NCI-H1105 treated with DMSO at 0.1 percent for 48 hours (cell line): ENCODE measurements around the gene CPT1C.

Experiments
- DNase-seq: peaks from one replicate; lab custom pipeline; 2025; lab: John Stamatoyannopoulos, UW

Gene CPT1C

GRCh38 chr19:49761249-49761624 lies 70.3 kb downstream of the CPT1C start:
- no peak for DNase-seq

DNA sequence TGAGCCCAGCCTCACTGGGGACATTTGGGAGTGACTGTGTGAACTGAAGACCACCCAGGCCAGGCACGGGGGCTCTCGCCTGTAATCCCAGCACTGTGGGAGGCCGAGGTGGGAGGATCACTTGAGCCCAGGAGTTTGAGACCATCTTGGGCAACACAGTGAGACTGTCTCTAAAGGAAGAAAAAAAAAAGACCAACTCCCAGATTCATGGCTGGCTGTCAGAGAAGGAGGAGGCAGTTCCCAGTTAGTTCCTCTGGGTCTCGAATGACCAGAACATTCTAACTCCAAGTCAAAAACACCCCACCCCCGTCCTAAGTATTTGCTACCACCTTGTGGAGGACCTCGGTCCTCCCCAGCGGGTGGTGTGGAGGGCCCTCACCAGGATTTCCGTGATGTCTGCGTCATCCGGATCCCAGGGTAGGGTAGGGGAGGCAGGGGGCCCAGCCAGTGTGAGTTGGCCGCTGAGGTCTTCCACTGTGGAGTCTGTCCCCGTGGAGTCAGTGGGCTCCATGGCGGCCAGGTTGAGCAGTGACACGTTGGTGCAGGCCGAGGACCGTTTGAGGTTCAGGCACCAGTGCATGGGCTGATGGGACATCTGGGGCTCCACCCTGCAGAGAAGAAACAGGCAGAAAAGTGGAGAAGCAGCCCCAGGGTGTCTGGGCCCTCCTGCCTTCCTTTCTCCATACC lies 70.9 kb downstream of the CPT1C start:
- DNase-seq, result no peak

- no peak for DNase-seq
Measured at GRCh38 chr19:49763230-49763629, 72.3 kb downstream of the CPT1C start, which contains the start of gene TSKS. Gene TSKS, minus strand, starts transcription at chr19:49763306. Its CDS starts 59 bp downstream, at chr19:49763247.
